Sigmoid colon (tissue), 4 donors: ENCODE measurements around the gene ZNF496.

Experiments
- POLR2A ChIP-seq, 2 donors: fragments of 450-650 bp; IDR thresholded peaks; one replicate each; pipeline ENCODE4 v1.6.1; 2016; ENCODE audit warnings: antibody characterized with exemption in 2 of 2, mild to moderate bottlenecking in 2 of 2, moderate library complexity in 2 of 2
- POLR2AphosphoS5 ChIP-seq, 4 donors: sonication (generic); formaldehyde crosslinking; IDR thresholded peaks; one replicate each; pipeline ENCODE4 v1.6.1; 2017; ENCODE audit warnings: antibody characterized with exemption in 4 of 4

GRCh38 chr1:247300491-247301175 is 31.0 kb downstream of the ZNF496 start:
- TF ChIP-seq POLR2A (IDR thresholded peaks at IDR 0.05), result no peak
- TF ChIP-seq POLR2AphosphoS5 (IDR thresholded peaks at IDR 0.05), result no peak
